RCC 7860 (cell line): Measurements from ENCODE around the gene ANKRD33B.
"Not testable (repeated sequence)": the region's sequence is repeated elsewhere in the genome, so short reads cannot be mapped to it uniquely, and the experiment has no call there.

Experiments
- DNase-seq: peaks from one replicate; pipeline ENCODE4 v3.0.0-alpha.2; 2015; ENCODE audit warnings: low spot score
- FAIRE-seq: peaks from 2 replicates; lab custom pipeline; 2012; peaks lifted over from hg19 to GRCh38; lab: Jason Lieb, UNC

The ANKRD33B gene

DNA sequence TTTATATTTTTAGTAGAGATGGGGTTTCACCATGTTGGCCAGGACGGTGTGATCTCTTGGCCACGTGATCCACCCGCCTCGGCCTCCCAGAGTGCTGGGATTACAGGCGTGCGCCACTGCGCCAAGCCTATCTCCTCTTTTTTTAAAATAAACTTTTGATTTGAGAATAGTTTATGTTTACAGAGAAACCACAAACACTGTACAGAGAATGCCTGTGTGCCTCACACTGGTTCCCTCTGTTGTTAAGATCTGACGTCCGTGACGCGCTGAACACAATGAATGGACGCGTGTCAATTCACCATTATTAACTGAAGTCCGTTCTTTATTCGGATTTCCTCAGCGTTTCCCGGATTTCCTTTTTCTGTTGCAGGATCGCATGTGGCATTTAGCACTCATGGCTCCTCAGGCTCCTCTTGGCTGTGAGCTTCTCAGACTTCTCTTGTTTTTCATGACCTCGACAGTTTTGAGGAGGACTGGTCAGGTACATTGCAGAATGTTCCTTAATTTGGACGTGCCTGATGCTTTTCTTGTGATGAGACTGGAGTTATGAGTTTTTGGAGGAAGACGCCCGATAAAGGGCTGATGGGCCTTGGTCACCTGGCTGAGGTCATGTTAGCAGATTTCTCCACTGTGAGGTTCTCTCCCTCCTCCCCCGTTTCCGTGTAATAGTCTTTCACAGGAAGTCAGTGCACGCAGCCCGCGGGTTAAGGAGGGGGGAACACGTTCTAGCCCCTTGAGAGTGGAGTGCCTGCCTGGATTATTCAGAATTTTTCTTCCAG, 69.6 kb downstream of the ANKRD33B start:
- no peak for DNase-seq
- FAIRE-seq = no peak

DNA sequence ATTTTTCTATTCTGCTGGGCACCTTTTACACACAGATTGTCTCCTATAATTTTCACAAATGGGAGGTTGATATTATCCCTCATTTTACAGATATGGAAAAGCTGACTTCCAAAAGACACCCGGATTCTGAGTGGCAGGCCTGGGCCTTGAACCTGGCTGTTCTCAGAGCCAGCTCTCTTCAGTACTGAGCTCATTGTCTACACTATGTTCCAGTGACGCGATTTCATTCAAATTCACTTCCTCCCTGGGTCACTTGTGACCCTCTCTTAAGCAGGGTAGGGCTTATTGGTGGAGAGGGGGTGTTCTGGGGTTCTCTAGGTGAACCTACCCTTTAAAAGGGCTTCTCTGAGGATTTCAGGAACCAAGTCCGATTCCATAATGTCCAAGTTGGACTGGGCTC, 70.2 kb downstream of the ANKRD33B start:
- FAIRE-seq = no peak
- no peak for DNase-seq

GRCh38 chr5:10634562-10634961, 70.7 kb downstream of the ANKRD33B start:
- no peak for DNase-seq

GRCh38 chr5:10635257-10635866, 71.5 kb downstream of the ANKRD33B start:
- FAIRE-seq (peak; percentile 85), DNase-seq (peak; percentile 84)

More at GRCh38 chr5:10634562-10634961, 70.7 kb downstream of the ANKRD33B start:
- no peak for FAIRE-seq

DNA sequence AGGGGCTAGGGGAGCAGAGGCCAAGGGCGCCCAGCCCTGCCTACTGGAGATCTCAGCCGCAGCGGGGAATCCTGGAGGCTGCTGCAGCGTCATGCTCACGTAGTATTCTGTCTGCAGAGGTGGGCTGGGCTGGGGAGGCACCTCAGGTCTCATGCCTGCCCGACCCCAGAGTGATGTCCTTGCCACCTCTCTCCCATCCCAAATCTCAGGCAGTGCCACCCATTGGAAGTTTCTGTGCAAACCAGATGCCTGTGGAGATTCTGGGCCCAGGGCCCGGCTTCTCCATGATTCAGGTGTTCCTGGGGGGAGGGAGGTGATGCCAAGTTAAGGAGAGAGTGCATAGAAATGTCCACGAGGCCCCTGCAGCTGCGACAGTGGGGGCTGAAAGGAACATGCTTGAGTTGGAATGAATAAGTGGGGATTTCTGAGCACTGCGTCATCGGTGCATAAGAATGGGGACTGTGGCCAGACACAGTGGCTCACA, 72.0 kb downstream of the ANKRD33B start:
- FAIRE-seq (no peak), DNase-seq (peak; percentile 57)

DNA sequence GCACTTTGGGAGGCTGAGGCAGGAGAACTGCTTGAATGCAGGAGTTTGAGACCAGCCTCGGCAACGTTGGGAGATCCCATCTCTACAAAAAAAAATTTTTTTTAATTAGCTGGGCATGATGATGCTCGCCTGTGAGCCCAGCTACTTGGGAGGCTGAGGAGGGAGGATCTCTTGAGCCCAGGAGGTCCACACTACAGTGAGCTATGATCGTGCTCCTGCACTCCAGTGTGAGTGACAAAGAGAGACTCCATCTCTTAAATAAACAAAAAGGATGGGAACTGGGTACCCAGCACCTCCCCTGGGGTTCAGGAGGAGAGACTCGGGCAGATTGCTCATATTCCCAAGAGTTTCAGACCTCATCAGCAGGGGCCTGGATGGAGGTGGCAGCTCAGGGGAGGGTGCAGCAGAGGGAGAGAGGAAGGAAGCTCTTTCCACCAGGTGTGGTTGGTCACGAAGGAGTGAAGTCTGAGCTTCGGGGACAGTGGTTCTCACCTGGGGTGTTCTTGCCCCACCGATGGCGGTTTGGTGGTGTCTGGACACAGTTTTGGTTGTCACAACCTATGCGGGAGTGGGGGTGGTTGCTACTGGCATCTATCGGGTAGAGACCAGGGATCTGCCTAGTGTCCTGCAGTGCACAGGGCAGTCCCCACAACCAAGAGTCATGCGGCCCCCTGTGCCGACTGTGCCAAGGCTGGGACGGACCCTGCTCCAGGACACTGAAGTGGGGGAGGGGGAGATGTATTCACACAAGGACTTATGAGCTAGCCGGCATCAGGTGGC, 72.7 kb downstream of the ANKRD33B start:
- FAIRE-seq = no peak
- DNase-seq = no peak

GRCh38 chr5:10637944-10638343, 74.1 kb downstream of the ANKRD33B start:
- FAIRE-seq (no peak), DNase-seq (no peak)

DNA sequence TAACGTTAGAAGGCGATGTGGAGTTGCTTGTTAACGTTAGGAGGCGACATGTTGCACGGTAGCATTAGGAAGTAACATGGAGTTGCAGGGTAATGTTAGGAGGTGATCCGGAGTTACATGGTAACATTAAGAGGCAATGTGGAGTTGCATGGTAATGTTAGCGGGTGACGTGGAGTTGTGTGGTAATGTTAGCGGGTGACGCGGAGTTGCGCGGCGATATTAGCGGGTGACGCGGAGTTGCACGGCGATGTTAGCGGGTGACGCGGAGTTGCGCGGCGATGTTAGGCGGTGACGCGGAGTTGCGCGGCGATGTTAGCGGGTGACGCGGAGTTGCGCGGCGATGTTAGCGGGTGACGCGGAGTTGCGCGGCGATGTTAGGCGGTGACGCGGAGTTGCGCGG, 74.9 kb downstream of the ANKRD33B start:
- DNase-seq = not testable (repeated sequence)

DNA sequence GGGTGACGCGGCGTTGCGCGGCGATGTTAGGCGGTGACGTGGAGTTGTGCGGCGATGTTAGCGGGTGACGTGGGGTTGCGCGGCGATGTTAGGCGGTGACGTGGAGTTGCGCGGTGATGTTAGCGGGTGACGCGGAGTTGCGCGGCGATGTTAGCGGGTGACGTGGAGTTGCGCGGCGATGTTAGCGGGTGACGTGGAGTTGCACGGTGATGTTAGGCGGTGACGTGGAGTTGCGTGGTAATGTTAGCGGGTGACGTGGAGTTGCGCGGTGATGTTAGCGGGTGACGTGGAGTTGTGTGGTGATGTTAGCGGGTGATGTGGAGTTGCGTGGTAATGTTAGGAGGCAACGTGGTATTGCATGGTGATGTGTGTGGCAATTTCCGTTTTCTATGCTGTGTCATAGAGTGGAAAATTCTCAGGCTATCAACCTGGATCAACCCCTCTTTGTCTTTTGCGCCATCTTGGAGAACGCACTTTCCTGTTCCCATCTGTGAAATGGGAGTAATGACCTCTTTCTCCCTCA, 76.0 kb downstream of the ANKRD33B start:
- FAIRE-seq (no peak), DNase-seq (no peak)

More for the DNA sequence above, 74.9 kb downstream of the ANKRD33B start:
- FAIRE-seq = not testable (repeated sequence)

- FAIRE-seq = no peak
- DNase-seq = no peak
Observed at GRCh38 chr5:10642367-10642766, 78.5 kb downstream of the ANKRD33B start.

GRCh38 chr5:10644192-10644591, 80.3 kb downstream of the ANKRD33B start:
- DNase-seq (no peak), FAIRE-seq (no peak)

DNA sequence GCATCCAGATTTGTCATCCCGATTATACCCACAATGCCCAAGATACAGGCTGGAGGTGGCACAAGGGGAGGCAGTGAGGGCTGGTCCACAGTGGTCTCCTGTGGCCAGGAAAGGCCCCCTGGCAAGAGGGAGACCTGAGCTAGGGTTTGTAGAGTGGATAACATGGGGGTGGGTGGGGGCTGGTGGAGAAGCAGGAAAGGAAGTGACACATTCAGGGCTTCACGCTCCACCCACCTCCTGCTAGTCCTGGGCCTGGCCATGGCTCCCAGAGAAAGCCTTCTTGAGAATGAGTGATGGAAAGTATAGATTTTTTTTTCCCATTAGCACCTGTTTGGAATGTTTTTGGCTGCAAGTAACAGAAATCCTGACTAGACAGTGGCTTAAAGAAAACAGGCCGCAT, 81.3 kb downstream of the ANKRD33B start:
- FAIRE-seq (no peak), DNase-seq (no peak)

- DNase-seq (no peak), FAIRE-seq (no peak)
Observed at GRCh38 chr5:10645671-10646070, 81.8 kb downstream of the ANKRD33B start.

GRCh38 chr5:10647640-10648039, 83.8 kb downstream of the ANKRD33B start:
- DNase-seq (no peak), FAIRE-seq (no peak)

DNA sequence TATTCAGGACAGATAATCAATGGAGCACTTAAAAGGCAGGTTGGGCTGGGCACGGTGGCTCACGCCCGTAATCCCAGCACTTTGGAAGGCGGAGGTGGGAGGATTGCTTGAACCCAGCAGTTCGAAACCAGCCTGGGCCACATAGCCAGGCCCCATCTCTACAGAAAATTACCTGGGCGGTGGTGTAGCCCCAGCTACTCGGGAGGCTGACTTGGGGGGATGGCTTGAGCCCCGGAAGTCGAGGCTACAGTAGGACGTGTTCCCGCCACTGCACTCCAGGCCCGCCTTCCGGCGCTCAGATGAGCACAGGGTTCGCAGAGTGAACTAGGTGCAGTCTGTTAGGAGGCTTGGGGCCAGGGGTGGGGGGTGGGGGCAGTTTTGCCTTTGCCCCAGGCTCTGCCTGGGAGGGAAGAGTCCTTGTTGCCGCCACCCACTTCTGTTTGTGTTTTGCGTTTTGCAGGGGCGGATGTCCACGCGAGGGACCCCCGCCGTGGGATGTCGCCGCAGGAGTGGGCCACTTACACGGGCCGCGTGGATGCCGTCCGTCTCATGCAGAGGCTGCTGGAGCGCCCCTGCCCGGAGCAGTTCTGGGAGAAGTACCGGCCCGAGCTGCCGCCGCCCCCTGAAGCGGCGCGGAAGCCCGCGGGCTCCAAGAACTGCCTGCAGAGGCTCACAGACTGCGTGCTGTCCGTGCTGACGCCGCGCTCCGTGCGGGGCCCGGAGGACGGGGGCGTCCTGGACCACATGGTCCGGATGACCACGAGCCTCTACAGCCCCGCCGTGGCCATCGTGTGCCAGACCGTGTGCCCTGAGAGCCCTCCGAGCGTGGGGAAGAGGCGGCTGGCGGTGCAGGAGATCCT, 85.2 kb downstream of the ANKRD33B start:
- DNase-seq (no peak), FAIRE-seq (no peak)

DNA sequence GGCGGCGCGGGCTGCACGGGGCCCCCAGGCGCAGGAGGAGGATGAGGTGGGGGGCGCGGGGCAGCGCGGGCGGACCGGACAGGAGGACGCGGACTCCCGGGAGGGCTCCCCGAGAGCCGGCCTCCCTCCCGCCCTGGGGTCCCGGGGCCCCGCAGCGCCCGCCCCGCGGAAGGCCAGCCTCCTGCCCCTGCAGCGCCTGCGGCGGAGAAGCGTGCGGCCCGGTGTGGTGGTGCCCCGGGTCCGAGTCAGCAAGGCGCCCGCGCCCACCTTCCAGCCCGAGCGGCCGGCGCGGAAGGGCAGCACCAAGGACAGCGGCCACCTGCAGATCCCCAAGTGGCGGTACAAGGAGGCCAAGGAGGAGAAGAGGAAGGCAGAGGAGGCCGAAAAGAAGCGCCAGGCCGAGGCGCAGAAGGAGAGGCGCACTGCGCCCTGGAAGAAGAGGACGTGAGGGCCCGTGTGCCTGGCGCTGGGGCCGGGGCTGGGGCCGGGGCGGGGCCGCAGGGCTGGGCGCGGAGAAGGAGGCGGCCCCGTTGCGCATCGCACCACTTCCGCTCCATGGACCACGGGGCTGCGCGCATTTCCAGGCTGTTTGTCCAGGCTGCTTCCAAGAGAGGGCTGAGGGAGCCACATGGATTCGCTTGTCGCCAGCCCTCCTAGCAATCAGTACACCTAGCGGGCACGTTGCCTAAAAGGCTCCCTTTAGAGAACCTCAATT, 86.0 kb downstream of the ANKRD33B start:
- FAIRE-seq (no peak), DNase-seq (no peak)

- no peak for DNase-seq
Observed at GRCh38 chr5:10652151-10652550, 88.3 kb downstream of the ANKRD33B start.

GRCh38 chr5:10652606-10653005, 88.7 kb downstream of the ANKRD33B start:
- FAIRE-seq (no peak), DNase-seq (no peak)

More at GRCh38 chr5:10652151-10652550, 88.3 kb downstream of the ANKRD33B start:
- no peak for FAIRE-seq

DNA sequence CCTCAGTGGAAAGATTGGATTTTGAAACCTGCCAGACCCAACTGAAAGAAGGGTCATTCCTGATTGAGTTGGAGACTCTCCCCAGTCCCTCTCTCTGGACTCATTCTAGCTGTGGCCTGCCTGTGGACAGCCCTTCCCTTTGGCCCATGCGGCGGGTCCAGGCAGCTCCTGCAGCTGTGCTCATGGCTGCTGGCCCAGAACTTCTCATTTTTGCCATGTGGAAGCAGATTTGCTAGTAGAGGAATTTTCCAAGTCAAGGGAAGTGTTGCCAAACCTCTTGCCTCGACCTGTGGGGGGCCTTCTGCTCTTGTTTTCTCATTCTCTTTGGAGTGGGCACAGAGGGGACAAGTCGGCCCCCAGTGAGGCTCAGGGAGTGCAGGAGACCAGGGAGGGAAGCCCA, 89.2 kb downstream of the ANKRD33B start:
- no peak for DNase-seq

More for the DNA sequence above, 89.2 kb downstream of the ANKRD33B start:
- FAIRE-seq = no peak
